Fibroblast of lung (primary cell): Measurements from ENCODE around the gene SPTBN5. TPM values are rescaled to one million over a fixed set of nuclear protein-coding genes. Genes with fewer than 3 reads are reported as not detected.

Experiments used
- DNase-seq, 2 donors: peaks; one replicate each; pipeline versions ENCODE4 v3.0.0 to v3.0.0-alpha.2; 2010; ENCODE audit warnings: low read depth in 2 of 2
- H2AFZ ChIP-seq: 2 replicates; pipeline ENCODE4 v1.5.1; 2012; ENCODE audit warnings: low read length, control low read depth, inconsistent platforms
- H3K27ac ChIP-seq: 2 replicates; pipeline ENCODE4 v1.5.1; 2011; ENCODE audit warnings: low read length, control low read depth; ENCODE audit not compliant: insufficient read depth
- H3K27me3 ChIP-seq: 2 replicates; pipeline ENCODE4 v1.5.1; 2011; ENCODE audit warnings: mild to moderate bottlenecking, low read length; ENCODE audit not compliant: control insufficient read depth, insufficient read depth
- H3K36me3 ChIP-seq: 2 replicates; pipeline ENCODE4 v1.5.1; 2011; ENCODE audit warnings: low read length; ENCODE audit not compliant: control insufficient read depth, insufficient read depth
- H3K4me1 ChIP-seq: 2 replicates; pipeline ENCODE4 v1.5.1; 2011; ENCODE audit warnings: low read length; ENCODE audit not compliant: control insufficient read depth, insufficient read depth; ENCODE audit errors: extremely low read depth
- H3K4me2 ChIP-seq: 2 replicates; pipeline ENCODE4 v1.5.1; 2011; ENCODE audit warnings: low read length, control low read depth; ENCODE audit not compliant: insufficient read depth; ENCODE audit errors: extremely low read depth
- H3K4me3 ChIP-seq, 4 experiments: fragments of 200-600 bp in 1 of 4; sonication (generic) in 1 of 4; replicated peaks in 1 of 4; 2 replicates each; pipeline ENCODE4 v1.5.1; 2011 to 2016; ENCODE audit warnings: low read length in 4 of 4, low read depth in 3 of 4, mild to moderate bottlenecking in 3 of 4, control low read depth in 2 of 4, inconsistent platforms in 1 of 4, mixed read lengths in 1 of 4; ENCODE audit not compliant: insufficient read depth in 1 of 4; ENCODE audit errors: control extremely low read depth in 1 of 4
- H3K79me2 ChIP-seq: 2 replicates; pipeline ENCODE4 v1.5.1; 2012; ENCODE audit warnings: mild to moderate bottlenecking, low read length, inconsistent platforms; ENCODE audit not compliant: control insufficient read depth, insufficient read depth
- H3K9ac ChIP-seq: 2 replicates; pipeline ENCODE4 v1.5.1; 2011; ENCODE audit warnings: mild to moderate bottlenecking, low read length, control low read depth; ENCODE audit not compliant: insufficient read depth
- H3K9me3 ChIP-seq: 2 replicates; pipeline ENCODE4 v1.5.1; 2012; ENCODE audit warnings: low read depth, low read length; ENCODE audit not compliant: control insufficient read depth, insufficient read depth
- H4K20me1 ChIP-seq: 2 replicates; pipeline ENCODE4 v1.5.1; 2011; ENCODE audit warnings: low read length; ENCODE audit not compliant: control insufficient read depth, insufficient read depth; ENCODE audit errors: extremely low read depth
- CTCF ChIP-seq, 2 donors: IDR thresholded peaks in 1 of 2; conservative IDR thresholded peaks in 1 of 2; 1 replicate in 1 of 2; 2 replicates in 1 of 2; pipeline ENCODE4 v1.5.1; 2011 to 2012; ENCODE audit warnings: low read length in 2 of 2, control low read depth in 1 of 2, inconsistent platforms in 1 of 2, low read depth in 1 of 2, mild to moderate bottlenecking in 1 of 2
- EZH2 ChIP-seq: IDR thresholded peaks from 2 replicates; pipeline ENCODE4 v1.5.1; 2012; ENCODE audit warnings: low read length, control low read depth, mild to moderate bottlenecking; ENCODE audit errors: missing control alignments
- polyA plus RNA-seq, 2 donors: library from polyadenylated mRNA; depleted of rRNA in 1 of 2; stranded (reverse) in 1 of 2; unstranded in 1 of 2; fragments of >200 nt; gene quantifications; 2 replicates each; pipeline ENCODE4 v1.2.1, GENCODE V29; 2011 to 2012; ENCODE audit warnings: missing spikeins in 1 of 2
- total RNA-seq: library from RNA; depleted of rRNA; stranded (reverse); fragments of >200 nt; gene quantifications from 2 replicates; pipeline ENCODE4 v1.2.1, GENCODE V29; 2014

SPTBN5 gene
- total and polyA plus RNA-seq, 2 donors (not counting 1 experiment from before 2014, with no cell fraction given) = 0.43 to 0.66 TPM

GRCh38 chr15:41914411-41914810, 20.6 kb upstream of the SPTBN5 start:
- no peak overlapping the region for H3K4me2 ChIP-seq
- H3K4me3 ChIP-seq = no peak overlapping the region
- no peak overlapping the region for H3K27ac ChIP-seq
- peaks cover 6% of the 10 kb centered on the region for H3K36me3 ChIP-seq
- H3K79me2 ChIP-seq = no peaks in the 10 kb centered on the region
- no peak overlapping the region for H3K9ac ChIP-seq
- no peak overlapping the region for H2AFZ ChIP-seq
- no peaks in the 10 kb centered on the region for H3K9me3 ChIP-seq
- H3K27me3 ChIP-seq = no peaks in the 10 kb centered on the region
- TF ChIP-seq CTCF (conservative IDR thresholded peaks at IDR 0.05 in 1 of 2, IDR thresholded peaks at IDR 0.05 in 1 of 2; ENCODE audit: low read depth in 1 of 2, low read length in 2 of 2) (no peak), EZH2 (no peak)
- no peaks in the 10 kb centered on the region for H4K20me1 ChIP-seq
- DNase-seq = no peak
- H3K4me1 ChIP-seq = peaks cover 5% of the 10 kb centered on the region

- no peak for DNase-seq
- no peaks in the 10 kb centered on the region for H3K27me3 ChIP-seq
- no peaks in the 10 kb centered on the region for H3K79me2 ChIP-seq
- no peaks in the 10 kb centered on the region for H4K20me1 ChIP-seq
- H2AFZ ChIP-seq = no peak overlapping the region
- no peak overlapping the region for H3K9ac ChIP-seq
- H3K27ac ChIP-seq = no peak overlapping the region
- H3K4me2 ChIP-seq = no peak overlapping the region
- H3K36me3 ChIP-seq = peaks cover 9% of the 10 kb centered on the region
- no peaks in the 10 kb centered on the region for H3K9me3 ChIP-seq
- TF ChIP-seq EZH2 (no peak), CTCF (conservative IDR thresholded peaks at IDR 0.05 in 1 of 2, IDR thresholded peaks at IDR 0.05 in 1 of 2; ENCODE audit: low read depth in 1 of 2, low read length in 2 of 2) (no peak)
- no peak overlapping the region for H3K4me3 ChIP-seq
- H3K4me1 ChIP-seq = peaks cover 5% of the 10 kb centered on the region
Measured at GRCh38 chr15:41913256-41913655, 19.4 kb upstream of the SPTBN5 start.

- no peak overlapping the region for H3K9ac ChIP-seq
- H3K27ac ChIP-seq = no peak overlapping the region
- no peak overlapping the region for H3K4me2 ChIP-seq
- no peak overlapping the region for H3K4me3 ChIP-seq
- no peaks in the 10 kb centered on the region for H3K9me3 ChIP-seq
- DNase-seq = no peak
- no peak overlapping the region for H2AFZ ChIP-seq
- peaks cover 10% of the 10 kb centered on the region for H3K36me3 ChIP-seq
- no peaks in the 10 kb centered on the region for H3K4me1 ChIP-seq
- H4K20me1 ChIP-seq = no peaks in the 10 kb centered on the region
- TF ChIP-seq EZH2 (no peak), CTCF (conservative IDR thresholded peaks at IDR 0.05 in 1 of 2, IDR thresholded peaks at IDR 0.05 in 1 of 2; ENCODE audit: low read depth in 1 of 2, low read length in 2 of 2) (no peak)
- H3K79me2 ChIP-seq = no peaks in the 10 kb centered on the region
- no peaks in the 10 kb centered on the region for H3K27me3 ChIP-seq
Measured at GRCh38 chr15:41911691-41912345, 18.0 kb upstream of the SPTBN5 start.
